ENCODE results near the gene MIEF1.

- TF ChIP-seq CTCF (IDR thresholded peaks at IDR 0.05; ENCODE audit: insufficient read depth, low read length) (no peak), POLR2AphosphoS5 (IDR thresholded peaks at IDR 0.05; ENCODE audit: low read depth) (no peak), GABPA (IDR thresholded peaks at IDR 0.05; ENCODE audit: low read depth) (no peak), REST (IDR thresholded peaks at IDR 0.05; ENCODE audit: insufficient replicate concordance, low read depth) (no peak), SPI1 (IDR thresholded peaks at IDR 0.05; ENCODE audit: borderline replicate concordance, low read depth) (no peak)
Measured at GRCh38 chr22:39554151-39554550, 52.1 kb downstream of the MIEF1 start.

Measured in HL-60 (cell line).